Liver (tissue), 9 donors: ENCODE data around the gene SPIN2A. TPM values are rescaled to one million over a fixed set of nuclear protein-coding genes. Genes with fewer than 3 reads are reported as not detected.
"Not testable (repeated sequence)": the region's sequence is repeated elsewhere in the genome, so short reads cannot be mapped to it uniquely, and the experiment has no call there.

Source experiments
- DNase-seq: peaks from one replicate; pipeline ENCODE4 v3.0.0-alpha.2; 2017; ENCODE audit warnings: low spot score
- H3K27ac ChIP-seq, 2 donors: one replicate each; pipeline ENCODE4 v1.7.0; 2013; ENCODE audit warnings: inconsistent platforms in 2 of 2, low read length in 2 of 2, control low read depth in 1 of 2, low read depth in 1 of 2, mild to moderate bottlenecking in 1 of 2
- H3K27me3 ChIP-seq, 4 donors: one replicate each; pipeline versions ENCODE4 v1.6.1 to v1.7.0; 2013; ENCODE audit warnings: low read length in 3 of 4, inconsistent platforms in 1 of 4, mild to moderate bottlenecking in 1 of 4, moderate library complexity in 1 of 4; ENCODE audit not compliant: control insufficient read depth in 4 of 4, insufficient read depth in 4 of 4
- H3K36me3 ChIP-seq, 4 donors: one replicate each; pipeline versions ENCODE4 v1.6.1 to v1.7.0; 2013; ENCODE audit warnings: low read length in 3 of 4, mild to moderate bottlenecking in 3 of 4, low read depth in 1 of 4, moderate library complexity in 1 of 4; ENCODE audit not compliant: control insufficient read depth in 4 of 4, insufficient read depth in 3 of 4
- H3K4me1 ChIP-seq, 4 donors: one replicate each; pipeline versions ENCODE4 v1.6.1 to v1.7.0; 2013; ENCODE audit warnings: low read length in 3 of 4, mild to moderate bottlenecking in 3 of 4, moderate library complexity in 1 of 4; ENCODE audit not compliant: control insufficient read depth in 4 of 4, insufficient read depth in 4 of 4
- H3K4me3 ChIP-seq, 3 donors: one replicate each; pipeline versions ENCODE4 v1.6.1 to v1.7.0; 2013; ENCODE audit warnings: low read length in 3 of 3, control low read depth in 1 of 3, low read depth in 1 of 3, mild to moderate bottlenecking in 1 of 3
- H3K9ac ChIP-seq, 2 donors: one replicate each; pipeline ENCODE4 v1.7.0; 2013; ENCODE audit warnings: low read length in 2 of 2, mild to moderate bottlenecking in 2 of 2, moderate library complexity in 2 of 2, control low read depth in 1 of 2, low read depth in 1 of 2
- H3K9me3 ChIP-seq, 4 donors: one replicate each; pipeline versions ENCODE4 v1.6.1 to v1.7.0; 2013; ENCODE audit warnings: low read length in 3 of 4; ENCODE audit not compliant: control insufficient read depth in 4 of 4
- ATF3 ChIP-seq: IDR thresholded peaks from 2 replicates; pipeline ENCODE4 v1.6.1; 2016; ENCODE audit warnings: antibody characterized with exemption
- EGR1 ChIP-seq, 2 donors: IDR thresholded peaks; 2 replicates each; pipeline ENCODE4 v1.6.1; 2016 to 2018; ENCODE audit warnings: antibody characterized with exemption in 2 of 2, low read depth in 2 of 2
- FOXA1 ChIP-seq: IDR thresholded peaks from 2 replicates; pipeline ENCODE4 v1.6.1; 2016; ENCODE audit warnings: antibody characterized with exemption
- FOXA2 ChIP-seq: IDR thresholded peaks from 2 replicates; pipeline ENCODE4 v1.6.1; 2016; ENCODE audit warnings: antibody characterized with exemption
- GABPA ChIP-seq, 2 donors: IDR thresholded peaks in 1 of 2; conservative IDR thresholded peaks in 1 of 2; 2 replicates each; pipeline ENCODE4 v1.6.1; 2016; ENCODE audit warnings: antibody characterized with exemption in 2 of 2, mild to moderate bottlenecking in 1 of 2, moderate library complexity in 1 of 2
- HNF4A ChIP-seq, 2 donors: conservative IDR thresholded peaks; 2 replicates each; pipeline ENCODE4 v1.6.1; 2016; ENCODE audit warnings: antibody characterized with exemption in 2 of 2, mild to moderate bottlenecking in 2 of 2
- JUND ChIP-seq, 2 donors: IDR thresholded peaks; 2 replicates each; pipeline ENCODE4 v1.6.1; 2016; ENCODE audit warnings: antibody characterized with exemption in 2 of 2
- MAX ChIP-seq: IDR thresholded peaks from 2 replicates; pipeline ENCODE4 v1.6.1; 2016; ENCODE audit warnings: antibody characterized with exemption
- NR2F2 ChIP-seq: IDR thresholded peaks from 2 replicates; pipeline ENCODE4 v1.6.1; 2016; ENCODE audit warnings: antibody characterized with exemption
- RAD21 ChIP-seq, 2 donors: IDR thresholded peaks; 2 replicates each; pipeline ENCODE4 v1.6.1; 2016; ENCODE audit warnings: antibody characterized with exemption in 2 of 2, mild to moderate bottlenecking in 2 of 2
- RXRA ChIP-seq, 2 donors: IDR thresholded peaks; 2 replicates each; pipeline ENCODE4 v1.6.1; 2017 to 2018; ENCODE audit warnings: antibody characterized with exemption in 2 of 2, mild to moderate bottlenecking in 1 of 2
- SP1 ChIP-seq: IDR thresholded peaks from 2 replicates; pipeline ENCODE4 v1.6.1; 2018; ENCODE audit warnings: antibody characterized with exemption, mild to moderate bottlenecking
- YY1 ChIP-seq: IDR thresholded peaks from 2 replicates; pipeline ENCODE4 v1.6.1; 2016; ENCODE audit warnings: antibody characterized with exemption, mild to moderate bottlenecking
- WGBS: extraction: QIAGEN DNeasy Blood & Tissue Kit; methylation state at CpG from one replicate; pipeline ENCODE4 v1.1.7; 2013; 5-methylcytosine and 5-hydroxymethylcytosine counted together
- polyA plus RNA-seq, 2 donors: library from polyadenylated mRNA; stranded (reverse) in 1 of 2; unstranded in 1 of 2; fragments of 200-250 nt in 1 of 2; fragments of >200 nt in 1 of 2; fragmentation: Nextera tagmentation in 1 of 2; extraction: Ambion mirVana in 1 of 2; gene quantifications; one replicate each; pipeline versions ENCODE4 v1.2.1 to v1.2.3, GENCODE V29; 2013 to 2015
- total RNA-seq, 2 donors: library from RNA; depleted of rRNA; stranded (reverse); fragments of >200 nt; gene quantifications; one replicate each; pipeline ENCODE4 v1.2.3, GENCODE V29; 2014
- TF ChIP-seq, protein P1 (sequence below): IDR thresholded peaks from 2 replicates; pipeline ENCODE4 v1.6.1; 2016; ENCODE audit warnings: antibody characterized with exemption
- donor health status: healthy.
- donor health status: healthy.
- donor health status: healthy.
- donor health status: healthy.
- donor health status: healthy.

SPIN2A gene
- total RNA-seq (under 1 TPM; 0.33 to 0.42 TPM), polyA plus RNA-seq (under 1 TPM; 0.15 to 0.54 TPM)

GRCh38 chrX:57137073-57137472 lies at the start of gene SPIN2A:
Gene SPIN2A (minus strand): TSS chrX:57137397. CDS start chrX:57136597, 800 bp downstream.
- H3K4me3 ChIP-seq, H3K4me1 ChIP-seq, H3K27ac ChIP-seq, H3K9me3 ChIP-seq, H3K9ac ChIP-seq, H3K36me3 ChIP-seq, DNase-seq, H3K27me3 ChIP-seq: not testable (repeated sequence)
- 42% methylated on average over 27 of the region's 27 CpGs for WGBS

- Histone ChIP-seq H3K4me1 (no peaks in the 10 kb centered on the region), H3K27me3 (no peaks in the 10 kb centered on the region), H3K9ac (no peak overlapping the region), H3K4me3 (no peak overlapping the region), H3K36me3 (no peaks in the 10 kb centered on the region), H3K9me3 (peaks cover 0 to 4% (median 2%) of the 10 kb centered on the region in 4 donors), H3K27ac (no peak overlapping the region)
- no peak for DNase-seq
- TF ChIP-seq EGR1 (IDR thresholded peaks at IDR 0.05; ENCODE audit: low read depth in 2 of 2) (no peak), HNF4A (conservative IDR thresholded peaks at IDR 0.05) (no peak), GABPA (IDR thresholded peaks at IDR 0.05 in 1 of 2, conservative IDR thresholded peaks at IDR 0.05 in 1 of 2) (no peak), YY1 (no peak), MAX (no peak), FOXA2 (no peak), RAD21 (IDR thresholded peaks at IDR 0.05) (no peak), JUND (IDR thresholded peaks at IDR 0.05) (no peak), SP1 (no peak), NR2F2 (no peak), RXRA (IDR thresholded peaks at IDR 0.05) (no peak), ATF3 (no peak), FOXA1 (no peak)
- TF ChIP-seq, protein P1, sequence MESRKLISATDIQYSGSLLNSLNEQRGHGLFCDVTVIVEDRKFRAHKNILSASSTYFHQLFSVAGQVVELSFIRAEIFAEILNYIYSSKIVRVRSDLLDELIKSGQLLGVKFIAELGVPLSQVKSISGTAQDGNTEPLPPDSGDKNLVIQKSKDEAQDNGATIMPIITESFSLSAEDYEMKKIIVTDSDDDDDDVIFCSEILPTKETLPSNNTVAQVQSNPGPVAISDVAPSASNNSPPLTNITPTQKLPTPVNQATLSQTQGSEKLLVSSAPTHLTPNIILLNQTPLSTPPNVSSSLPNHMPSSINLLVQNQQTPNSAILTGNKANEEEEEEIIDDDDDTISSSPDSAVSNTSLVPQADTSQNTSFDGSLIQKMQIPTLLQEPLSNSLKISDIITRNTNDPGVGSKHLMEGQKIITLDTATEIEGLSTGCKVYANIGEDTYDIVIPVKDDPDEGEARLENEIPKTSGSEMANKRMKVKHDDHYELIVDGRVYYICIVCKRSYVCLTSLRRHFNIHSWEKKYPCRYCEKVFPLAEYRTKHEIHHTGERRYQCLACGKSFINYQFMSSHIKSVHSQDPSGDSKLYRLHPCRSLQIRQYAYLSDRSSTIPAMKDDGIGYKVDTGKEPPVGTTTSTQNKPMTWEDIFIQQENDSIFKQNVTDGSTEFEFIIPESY, result no peak
These were observed 41.4 kb upstream of the SPIN2A start for GRCh38 chrX:57178605-57179004.

DNA sequence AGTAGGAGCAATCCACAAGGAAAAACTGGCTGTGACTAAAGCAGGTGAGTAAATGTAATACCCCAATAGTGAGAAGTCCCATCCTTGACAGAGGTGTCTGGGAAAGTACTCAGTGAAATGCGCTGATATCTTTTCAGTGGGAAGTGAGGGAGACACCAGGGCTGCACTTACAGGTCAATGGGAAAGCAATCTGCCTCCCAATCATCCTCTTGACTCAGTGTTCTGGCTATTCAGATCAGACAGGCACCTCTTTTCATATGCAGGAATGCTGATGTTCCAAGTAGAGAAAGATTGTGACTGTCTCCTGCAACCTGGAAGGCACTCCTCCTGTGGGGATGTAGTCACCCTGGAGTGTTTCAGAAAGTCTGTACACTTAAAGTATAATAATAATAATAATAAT lies 39.9 kb upstream of the SPIN2A start:
- no peaks in the 10 kb centered on the region for H3K4me1 ChIP-seq
- TF ChIP-seq FOXA2 (no peak), MAX (no peak)
- H3K27ac ChIP-seq, result no peak overlapping the region
- no peak overlapping the region for H3K4me3 ChIP-seq
- no peaks in the 10 kb centered on the region for H3K36me3 ChIP-seq
- no peak for DNase-seq
- no peaks in the 10 kb centered on the region for H3K27me3 ChIP-seq
- 74% methylated on average over 1 of the region's 1 CpG for WGBS
- peaks cover 0 to 4% (median 0%) of the 10 kb centered on the region in 4 donors for H3K9me3 ChIP-seq
- H3K9ac ChIP-seq, result no peak overlapping the region
